ENCODE results near the gene ROR2. TPM values are rescaled to one million over a fixed set of nuclear protein-coding genes. Genes with fewer than 3 reads are reported as not detected.

Gene ROR2
- total RNA-seq, 2 experiments from 2014 or later: 0.08 to 0.14 TPM

GRCh38 chr9:91882627-91883026 lies 67.4 kb downstream of the ROR2 start:
- H3K9me3 Mint-ChIP-seq: no peaks in the 10 kb centered on the region
- no peaks in the 10 kb centered on the region for H3K36me3 Mint-ChIP-seq
- no peak overlapping the region for H3K4me3 Mint-ChIP-seq
- no peak for DNase-seq
- no peaks in the 10 kb centered on the region for H3K4me1 Mint-ChIP-seq
- peaks cover 29% of the 10 kb centered on the region for H3K27me3 Mint-ChIP-seq
- no peak overlapping the region for H3K27ac Mint-ChIP-seq
- POLR2A ChIA-PET: no interaction called here
- ATAC-seq (ENCODE audit: low read depth): no peak

DNA sequence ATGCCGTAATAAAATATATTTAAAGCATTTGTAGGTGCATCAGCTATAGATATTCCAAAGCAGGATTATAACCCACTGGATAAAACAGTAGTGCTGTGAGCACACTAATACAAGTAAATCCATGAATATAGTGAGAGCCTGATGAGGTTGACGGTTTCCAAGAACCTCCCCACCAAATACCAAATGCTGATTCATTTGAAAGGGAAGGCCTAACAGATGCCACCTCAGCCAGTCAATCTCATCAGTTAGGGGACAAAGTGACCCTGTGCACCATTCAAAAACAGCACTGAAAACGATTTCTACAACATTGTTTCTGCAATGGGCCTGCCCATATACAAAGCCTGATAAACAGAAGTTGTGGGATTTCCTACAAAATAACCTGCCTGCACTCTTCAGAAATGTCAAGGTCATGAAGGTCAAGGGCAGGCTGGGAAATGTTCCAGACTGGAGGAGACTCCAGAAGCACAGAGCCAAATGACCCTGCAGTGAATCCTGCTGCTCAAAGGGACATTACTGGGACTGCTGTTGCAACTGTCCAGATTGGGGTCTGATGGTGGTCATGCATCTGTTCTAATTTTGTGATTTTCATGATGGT lies 69.6 kb downstream of the ROR2 start:
- peaks cover 34% of the 10 kb centered on the region for H3K27me3 Mint-ChIP-seq
- H3K4me3 Mint-ChIP-seq: no peak overlapping the region
- no peak overlapping the region for H3K27ac Mint-ChIP-seq
- H3K9me3 Mint-ChIP-seq: no peaks in the 10 kb centered on the region
- no peaks in the 10 kb centered on the region for H3K4me1 Mint-ChIP-seq
- H3K36me3 Mint-ChIP-seq: no peaks in the 10 kb centered on the region
- POLR2A ChIA-PET: no interaction called here
- ATAC-seq (ENCODE audit: low read depth) (no peak), DNase-seq (no peak)

GRCh38 chr9:91879231-91879630 lies 70.8 kb downstream of the ROR2 start:
- Mint-ChIP-seq H3K9me3 (no peaks in the 10 kb centered on the region), H3K27me3 (peaks cover 32% of the 10 kb centered on the region), H3K4me3 (no peak overlapping the region), H3K36me3 (no peaks in the 10 kb centered on the region), H3K27ac (no peak overlapping the region), H3K4me1 (no peaks in the 10 kb centered on the region)
- POLR2A ChIA-PET: no interaction called here
- DNase-seq: no peak
- ATAC-seq (ENCODE audit: low read depth): no peak

DNA sequence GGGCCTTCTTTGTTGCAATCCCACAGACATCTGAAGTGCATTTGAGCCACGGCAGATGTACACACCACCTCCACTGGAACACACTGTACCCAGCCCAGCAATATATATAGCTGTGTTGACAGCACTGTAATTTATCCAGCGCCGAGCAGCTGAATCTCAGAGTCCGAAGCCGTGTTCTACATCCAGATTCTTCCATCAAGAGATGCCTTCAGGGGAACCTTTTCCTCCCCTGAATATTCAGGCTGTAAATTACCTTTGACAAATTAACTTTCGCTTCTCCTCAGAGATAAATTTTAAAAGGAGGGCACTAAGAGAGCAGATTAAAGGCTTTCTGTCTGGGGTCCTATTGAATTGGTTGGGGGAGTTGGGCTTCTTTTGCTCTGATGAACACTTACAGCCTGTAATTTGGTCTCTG lies 76.4 kb downstream of the ROR2 start:
- no peak for DNase-seq
- Mint-ChIP-seq H3K27me3 (peaks cover 43% of the 10 kb centered on the region), H3K4me1 (no peaks in the 10 kb centered on the region), H3K36me3 (no peaks in the 10 kb centered on the region), H3K9me3 (no peaks in the 10 kb centered on the region), H3K4me3 (no peak overlapping the region), H3K27ac (no peak overlapping the region)
- POLR2A ChIA-PET: no interaction called here
- no peak for ATAC-seq (ENCODE audit: low read depth)

DNA sequence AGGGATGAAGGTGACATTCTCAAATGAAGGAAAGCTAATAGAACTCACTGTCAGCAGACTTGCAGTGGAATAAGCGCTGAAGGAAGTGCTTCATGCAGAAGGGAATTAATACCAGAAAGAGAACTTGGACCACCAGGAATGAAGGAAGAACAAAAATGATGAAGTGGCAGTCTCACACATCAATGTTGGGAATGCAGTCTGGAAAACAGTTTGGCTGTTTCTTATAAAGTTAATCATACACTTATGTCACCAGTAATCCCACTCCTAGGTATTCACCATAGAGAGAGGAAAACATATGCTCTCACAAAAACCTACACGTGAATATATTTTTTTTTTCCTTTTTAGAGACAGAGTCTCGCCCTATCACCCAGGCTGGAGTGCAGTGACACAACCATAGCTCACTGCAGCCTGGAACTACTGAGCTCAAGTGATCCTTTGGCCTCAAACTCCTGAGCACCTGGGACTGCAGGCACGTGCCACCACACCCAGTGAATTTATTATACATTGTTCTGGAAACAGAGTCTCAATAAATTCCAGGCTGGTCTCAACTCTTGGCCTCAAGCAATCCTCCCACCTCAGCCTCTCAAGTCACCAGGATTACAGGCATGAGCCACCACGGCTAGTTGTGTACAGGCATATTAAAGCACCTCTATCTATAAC lies 81.2 kb downstream of the ROR2 start:
- ATAC-seq (ENCODE audit: low read depth) (no peak), DNase-seq (no peak)
- Mint-ChIP-seq H3K4me3 (no peak overlapping the region), H3K27me3 (peaks cover 42% of the 10 kb centered on the region), H3K4me1 (no peaks in the 10 kb centered on the region), H3K27ac (no peak overlapping the region), H3K9me3 (no peaks in the 10 kb centered on the region), H3K36me3 (no peaks in the 10 kb centered on the region)
- POLR2A ChIA-PET: no interaction called here

DNA sequence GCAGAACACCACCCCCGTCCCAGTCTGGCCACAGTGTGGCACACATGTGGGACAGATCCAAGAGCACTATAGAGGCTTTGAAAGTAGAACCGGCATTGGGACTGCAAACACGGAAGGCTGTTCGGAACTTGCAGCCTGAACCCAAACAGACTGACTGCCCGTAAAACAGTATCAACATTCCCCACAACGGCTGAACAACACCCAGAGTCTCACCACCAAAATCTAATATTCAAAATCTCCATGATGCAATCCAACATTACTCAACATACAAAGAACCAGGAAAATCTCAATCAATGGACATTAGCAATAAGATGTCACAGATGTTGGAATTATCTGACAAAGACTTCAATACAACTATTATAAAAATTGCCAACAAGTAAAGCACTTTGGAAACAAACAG lies 82.3 kb downstream of the ROR2 start:
- POLR2A ChIA-PET: no interaction called here
- ATAC-seq (ENCODE audit: low read depth) (no peak), DNase-seq (no peak)
- Mint-ChIP-seq H3K27me3 (peaks cover 50% of the 10 kb centered on the region), H3K4me3 (no peak overlapping the region), H3K27ac (no peak overlapping the region), H3K9me3 (no peaks in the 10 kb centered on the region), H3K4me1 (no peaks in the 10 kb centered on the region), H3K36me3 (no peaks in the 10 kb centered on the region)

DNA sequence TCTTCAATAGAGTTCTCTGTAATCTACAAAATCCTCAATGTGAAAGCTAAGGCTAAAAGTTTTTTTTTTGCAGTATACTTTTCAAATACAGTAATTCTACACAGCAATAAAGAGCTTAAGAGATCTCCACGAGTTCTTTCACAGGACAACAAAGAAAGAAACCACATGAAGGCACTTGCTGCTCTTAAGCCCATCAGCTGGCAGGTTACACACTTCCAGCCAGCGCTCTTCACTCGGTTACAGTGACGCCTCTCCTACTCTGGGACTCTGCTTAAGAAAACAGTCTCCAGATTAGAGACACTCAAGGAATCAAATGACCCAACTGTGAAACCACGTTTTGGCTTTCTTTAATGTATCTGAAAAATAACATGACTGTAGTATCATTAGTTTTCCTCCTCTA lies 85.0 kb downstream of the ROR2 start:
- no peak overlapping the region for H3K27ac Mint-ChIP-seq
- no peaks in the 10 kb centered on the region for H3K9me3 Mint-ChIP-seq
- no peak for DNase-seq
- no peak overlapping the region for H3K4me3 Mint-ChIP-seq
- no peak for ATAC-seq (ENCODE audit: low read depth)
- H3K27me3 Mint-ChIP-seq: peaks cover 45% of the 10 kb centered on the region
- no peaks in the 10 kb centered on the region for H3K36me3 Mint-ChIP-seq
- no peaks in the 10 kb centered on the region for H3K4me1 Mint-ChIP-seq
- POLR2A ChIA-PET: no interaction called here

DNA sequence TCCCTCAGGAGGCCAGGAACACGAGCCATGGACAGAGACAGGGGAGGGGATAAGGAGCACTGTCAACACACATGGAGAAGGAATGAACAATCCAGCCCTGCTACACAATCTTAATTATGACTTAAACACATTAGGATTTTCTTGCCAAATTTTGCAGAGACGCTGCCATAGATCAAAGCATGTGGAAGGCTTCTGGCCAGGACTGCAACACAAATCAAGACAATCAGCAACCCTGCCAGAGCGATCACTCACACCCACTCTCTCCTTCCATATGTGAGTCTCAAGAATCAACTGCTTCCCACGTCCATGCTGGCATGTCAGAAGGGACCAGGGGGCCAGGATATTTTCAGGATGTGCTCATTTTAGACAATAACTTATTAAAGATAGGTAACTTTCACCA lies 85.6 kb downstream of the ROR2 start:
- DNase-seq (no peak), ATAC-seq (ENCODE audit: low read depth) (no peak)
- Mint-ChIP-seq H3K4me1 (no peaks in the 10 kb centered on the region), H3K4me3 (no peak overlapping the region), H3K27ac (no peak overlapping the region), H3K9me3 (no peaks in the 10 kb centered on the region), H3K36me3 (no peaks in the 10 kb centered on the region), H3K27me3 (peaks cover 40% of the 10 kb centered on the region)
- POLR2A ChIA-PET: no interaction called here

GRCh38 chr9:91863469-91863868 lies 86.6 kb downstream of the ROR2 start:
- Mint-ChIP-seq H3K4me3 (no peak overlapping the region), H3K9me3 (no peaks in the 10 kb centered on the region), H3K4me1 (no peaks in the 10 kb centered on the region), H3K36me3 (no peaks in the 10 kb centered on the region), H3K27ac (no peak overlapping the region), H3K27me3 (peaks cover 32% of the 10 kb centered on the region)
- POLR2A ChIA-PET: no interaction called here
- DNase-seq: no peak
- ATAC-seq (ENCODE audit: low read depth): no peak

- DNase-seq (no peak), ATAC-seq (ENCODE audit: low read depth) (no peak)
- Mint-ChIP-seq H3K27me3 (peaks cover 7% of the 10 kb centered on the region), H3K27ac (no peak overlapping the region), H3K4me1 (peaks cover 2% of the 10 kb centered on the region), H3K9me3 (no peaks in the 10 kb centered on the region), H3K36me3 (no peaks in the 10 kb centered on the region), H3K4me3 (no peak overlapping the region)
- POLR2A ChIA-PET: no interaction called here
These were observed 91.6 kb downstream of the ROR2 start for GRCh38 chr9:91858213-91859030.

DNA sequence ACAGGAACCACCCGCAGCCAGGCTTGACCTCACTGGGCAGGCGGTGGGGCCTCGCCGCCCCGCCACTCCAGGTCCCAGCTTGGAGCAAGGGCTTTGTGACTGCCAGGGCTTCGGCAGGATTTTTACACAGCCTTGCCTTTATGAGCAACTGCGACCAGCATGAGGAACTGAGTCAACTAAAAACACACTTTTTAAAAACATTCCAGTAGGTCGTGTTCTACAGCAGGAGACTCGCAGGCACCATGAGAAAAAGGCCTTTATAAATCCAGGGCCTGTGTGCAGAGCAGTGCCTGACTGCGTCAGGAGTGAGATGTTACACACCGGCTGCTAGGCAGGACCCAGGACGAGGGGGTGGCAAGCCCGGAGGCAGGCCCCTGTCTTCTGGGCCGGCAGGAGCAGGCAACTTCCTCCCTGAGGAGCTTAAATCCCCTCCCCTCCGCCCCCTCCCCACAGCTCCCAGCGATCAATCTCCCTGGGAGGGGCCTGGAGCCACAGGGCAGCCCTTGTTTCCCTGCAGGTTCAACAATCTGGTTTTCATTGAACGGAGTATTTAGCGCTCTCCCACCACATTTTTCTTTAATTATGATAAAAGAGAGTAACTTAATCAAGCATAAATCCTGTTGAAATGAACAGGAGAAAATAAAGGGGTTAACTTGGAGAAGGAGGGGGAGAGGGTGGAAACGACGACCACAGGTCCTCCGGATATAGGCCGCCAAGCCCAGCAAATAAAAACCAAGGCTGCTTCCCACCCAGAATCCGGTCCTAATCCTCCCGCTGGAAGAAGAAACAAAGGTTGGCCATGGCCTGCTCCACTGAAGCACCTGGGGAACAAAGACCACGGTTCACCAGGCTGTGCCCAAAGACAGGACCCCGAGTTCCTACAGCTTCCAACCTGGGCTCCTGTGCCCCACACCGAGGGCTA lies 92.5 kb downstream of the ROR2 start:
- no peak overlapping the region for H3K27ac Mint-ChIP-seq
- no peak for DNase-seq

DNA sequence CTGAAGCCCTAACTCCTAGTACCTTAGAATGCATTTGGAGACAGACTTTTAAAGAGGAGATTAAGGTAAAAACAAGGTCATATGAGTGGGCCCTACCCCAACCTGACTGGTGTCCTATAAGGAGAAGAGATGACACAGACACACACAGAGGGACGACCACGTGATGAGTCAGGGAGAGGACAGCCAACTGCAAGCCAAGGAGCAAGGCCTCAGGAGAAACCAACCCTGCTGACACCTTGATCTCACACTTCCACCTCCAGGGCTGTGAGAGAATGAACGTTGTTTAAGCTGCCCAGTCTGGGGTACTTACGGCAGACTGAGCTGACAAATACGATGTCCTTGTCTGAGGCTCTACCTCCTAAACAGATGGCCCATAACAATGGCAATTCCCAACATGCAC lies 93.6 kb downstream of the ROR2 start:
- peak; percentile 30 for ATAC-seq (ENCODE audit: low read depth)

More for the DNA sequence above, 92.5 kb downstream of the ROR2 start:
- H3K27me3 Mint-ChIP-seq: peaks cover 2% of the 10 kb centered on the region
- H3K36me3 Mint-ChIP-seq: no peaks in the 10 kb centered on the region
- peaks cover 2% of the 10 kb centered on the region for H3K4me1 Mint-ChIP-seq
- H3K4me3 Mint-ChIP-seq: no peak overlapping the region
- ATAC-seq (ENCODE audit: low read depth): no peak
- no peaks in the 10 kb centered on the region for H3K9me3 Mint-ChIP-seq
- POLR2A ChIA-PET: interaction anchor here (0.6 kb wide), 1 partner anchor 134 kb away, joined by 3 read pairs; no protein-coding TSS in a partner anchor

GRCh38 chr9:91855196-91855595 lies 94.8 kb downstream of the ROR2 start:
- no peak for ATAC-seq (ENCODE audit: low read depth)
- DNase-seq: no peak
- POLR2A ChIA-PET: no interaction called here
- Mint-ChIP-seq H3K4me3 (no peak overlapping the region), H3K9me3 (no peaks in the 10 kb centered on the region), H3K36me3 (no peaks in the 10 kb centered on the region), H3K27me3 (peaks cover 3% of the 10 kb centered on the region), H3K27ac (no peak overlapping the region), H3K4me1 (peaks cover 2% of the 10 kb centered on the region)

More for the DNA sequence above, 93.6 kb downstream of the ROR2 start:
- Mint-ChIP-seq H3K9me3 (no peaks in the 10 kb centered on the region), H3K36me3 (no peaks in the 10 kb centered on the region), H3K27me3 (peaks cover 2% of the 10 kb centered on the region), H3K4me3 (no peak overlapping the region), H3K4me1 (peaks cover 2% of the 10 kb centered on the region), H3K27ac (no peak overlapping the region)
- POLR2A ChIA-PET: no interaction called here
- DNase-seq: no peak

All from activated naive CD8-positive, alpha-beta T cell treated with anti-CD3 and anti-CD28 coated beads, Interleukin-2, amount 10 ng/mL, durations not matched to agents 7 days and 5 days (primary cell).